Measurements from ENCODE around the gene RELN.

DNA sequence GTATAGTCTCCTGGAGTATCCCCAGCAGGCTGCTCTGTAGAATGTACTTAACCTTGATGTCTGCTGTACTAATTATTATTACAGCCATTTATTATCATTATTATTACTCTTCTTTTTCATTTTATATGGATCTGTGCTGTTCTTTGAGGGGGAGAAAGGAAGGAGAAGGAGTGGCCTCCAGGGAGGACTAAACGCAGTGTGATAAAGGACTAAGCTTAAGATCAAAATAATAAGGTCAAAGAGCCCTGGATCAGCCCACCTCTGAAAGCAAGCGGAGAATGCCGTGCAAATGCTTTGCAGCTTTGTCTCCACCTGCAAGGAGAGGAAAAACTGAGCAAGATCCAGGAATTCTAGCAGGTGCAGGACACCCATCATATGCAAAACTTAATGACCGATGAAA, 65.3 kb downstream of the RELN start:
- TF ChIP-seq, protein P1, sequence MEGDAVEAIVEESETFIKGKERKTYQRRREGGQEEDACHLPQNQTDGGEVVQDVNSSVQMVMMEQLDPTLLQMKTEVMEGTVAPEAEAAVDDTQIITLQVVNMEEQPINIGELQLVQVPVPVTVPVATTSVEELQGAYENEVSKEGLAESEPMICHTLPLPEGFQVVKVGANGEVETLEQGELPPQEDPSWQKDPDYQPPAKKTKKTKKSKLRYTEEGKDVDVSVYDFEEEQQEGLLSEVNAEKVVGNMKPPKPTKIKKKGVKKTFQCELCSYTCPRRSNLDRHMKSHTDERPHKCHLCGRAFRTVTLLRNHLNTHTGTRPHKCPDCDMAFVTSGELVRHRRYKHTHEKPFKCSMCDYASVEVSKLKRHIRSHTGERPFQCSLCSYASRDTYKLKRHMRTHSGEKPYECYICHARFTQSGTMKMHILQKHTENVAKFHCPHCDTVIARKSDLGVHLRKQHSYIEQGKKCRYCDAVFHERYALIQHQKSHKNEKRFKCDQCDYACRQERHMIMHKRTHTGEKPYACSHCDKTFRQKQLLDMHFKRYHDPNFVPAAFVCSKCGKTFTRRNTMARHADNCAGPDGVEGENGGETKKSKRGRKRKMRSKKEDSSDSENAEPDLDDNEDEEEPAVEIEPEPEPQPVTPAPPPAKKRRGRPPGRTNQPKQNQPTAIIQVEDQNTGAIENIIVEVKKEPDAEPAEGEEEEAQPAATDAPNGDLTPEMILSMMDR (IDR thresholded peaks at IDR 0.05 in 4 of 5, conservative IDR thresholded peaks at IDR 0.05 in 1 of 5), result no peak
- TF ChIP-seq POLR2A (IDR thresholded peaks at IDR 0.05), result no peak

Data from gastrocnemius medialis (tissue), 4 donors.